NT2/D1 (cell line): ENCODE results near the gene ZBTB22.
A peak's percentile ranks its signal among the peaks of the same experiment; 100 is the strongest.

Experiments
- DNase-seq: peaks from one replicate; pipeline ENCODE4 v3.0.0-alpha.2; 2011; ENCODE audit warnings: low read depth, low spot score
- H3K27me3 ChIP-seq: 2 replicates; pipeline ENCODE4 v1.6.0; 2011; ENCODE audit warnings: mild to moderate bottlenecking; ENCODE audit not compliant: insufficient read length, insufficient read depth
- H3K36me3 ChIP-seq: 2 replicates; pipeline ENCODE4 v1.6.1; 2011; ENCODE audit warnings: mild to moderate bottlenecking, low read length, mixed read lengths; ENCODE audit not compliant: insufficient read depth, insufficient read length
- H3K4me1 ChIP-seq: 2 replicates; pipeline ENCODE4 v1.5.1; 2011; ENCODE audit not compliant: insufficient read depth, insufficient read length
- H3K4me3 ChIP-seq: 2 replicates; pipeline ENCODE4 v1.5.1; 2011; ENCODE audit warnings: low read depth; ENCODE audit not compliant: insufficient read length
- H3K9ac ChIP-seq: 2 replicates; pipeline ENCODE4 v1.6.0; 2011; ENCODE audit warnings: low read depth; ENCODE audit not compliant: insufficient read length
- H3K9me3 ChIP-seq: 2 replicates; pipeline ENCODE4 v1.5.1; 2011; ENCODE audit warnings: mild to moderate bottlenecking, low read length; ENCODE audit not compliant: insufficient read depth
- SUZ12 ChIP-seq: IDR thresholded peaks from 2 replicates; pipeline ENCODE4 v1.6.1; 2011; ENCODE audit not compliant: insufficient read length, insufficient read depth; ENCODE audit errors: extremely low read depth
- YY1 ChIP-seq: IDR thresholded peaks from 2 replicates; pipeline ENCODE4 v1.6.1; 2011; ENCODE audit not compliant: insufficient read length, insufficient read depth
- ZNF274 ChIP-seq: IDR thresholded peaks from 2 replicates; pipeline ENCODE4 v1.6.1; 2011; ENCODE audit warnings: mild to moderate bottlenecking, low read depth, low read length

Gene ZBTB22

GRCh38 chr6:33297406-33297955 is 20.1 kb downstream of the ZBTB22 start:
- Histone ChIP-seq H3K9ac (peak overlapping the region; percentile 70), H3K9me3 (no peaks in the 10 kb centered on the region), H3K4me1 (peaks cover 4% of the 10 kb centered on the region), H3K36me3 (peaks cover 20% of the 10 kb centered on the region), H3K4me3 (peak overlapping the region; percentile 50), H3K27me3 (no peaks in the 10 kb centered on the region)
- TF ChIP-seq ZNF274 = no peak
- TF ChIP-seq SUZ12 = no peak
- no peak for TF ChIP-seq YY1
- no peak for DNase-seq

DNA sequence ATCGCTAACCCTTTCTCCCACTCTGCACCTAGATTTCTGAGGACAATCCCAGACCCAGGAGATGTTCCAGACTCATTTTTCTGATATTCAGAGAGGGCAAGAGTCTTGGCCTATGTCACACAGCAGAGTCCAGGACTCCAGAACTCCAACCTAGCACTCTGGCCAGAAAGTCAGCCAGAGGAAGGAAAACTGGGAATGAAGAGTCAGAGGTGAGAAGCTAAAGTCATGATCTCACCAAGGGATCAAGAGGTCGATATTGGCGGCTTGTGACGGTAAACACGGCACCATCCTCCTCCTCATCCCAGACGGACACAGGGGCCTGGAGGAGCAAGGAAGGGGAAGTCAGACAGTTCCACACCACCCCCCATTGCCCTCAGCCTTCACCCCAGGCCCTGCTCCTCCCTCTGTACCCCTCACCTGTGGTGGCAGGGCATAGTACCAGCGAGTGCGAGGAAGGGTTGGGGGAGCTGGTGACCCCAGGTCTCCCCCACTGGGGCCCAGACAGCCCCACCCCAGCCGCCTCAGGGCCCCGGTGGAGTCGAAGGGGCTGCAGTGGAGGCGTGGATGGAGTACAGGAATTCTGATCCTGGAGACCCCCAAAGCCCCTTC is 20.6 kb downstream of the ZBTB22 start:
- H3K4me3 ChIP-seq = peak overlapping the region; percentile 50
- H3K36me3 ChIP-seq = peaks cover 23% of the 10 kb centered on the region
- peak overlapping the region; percentile 70 for H3K9ac ChIP-seq

DNA sequence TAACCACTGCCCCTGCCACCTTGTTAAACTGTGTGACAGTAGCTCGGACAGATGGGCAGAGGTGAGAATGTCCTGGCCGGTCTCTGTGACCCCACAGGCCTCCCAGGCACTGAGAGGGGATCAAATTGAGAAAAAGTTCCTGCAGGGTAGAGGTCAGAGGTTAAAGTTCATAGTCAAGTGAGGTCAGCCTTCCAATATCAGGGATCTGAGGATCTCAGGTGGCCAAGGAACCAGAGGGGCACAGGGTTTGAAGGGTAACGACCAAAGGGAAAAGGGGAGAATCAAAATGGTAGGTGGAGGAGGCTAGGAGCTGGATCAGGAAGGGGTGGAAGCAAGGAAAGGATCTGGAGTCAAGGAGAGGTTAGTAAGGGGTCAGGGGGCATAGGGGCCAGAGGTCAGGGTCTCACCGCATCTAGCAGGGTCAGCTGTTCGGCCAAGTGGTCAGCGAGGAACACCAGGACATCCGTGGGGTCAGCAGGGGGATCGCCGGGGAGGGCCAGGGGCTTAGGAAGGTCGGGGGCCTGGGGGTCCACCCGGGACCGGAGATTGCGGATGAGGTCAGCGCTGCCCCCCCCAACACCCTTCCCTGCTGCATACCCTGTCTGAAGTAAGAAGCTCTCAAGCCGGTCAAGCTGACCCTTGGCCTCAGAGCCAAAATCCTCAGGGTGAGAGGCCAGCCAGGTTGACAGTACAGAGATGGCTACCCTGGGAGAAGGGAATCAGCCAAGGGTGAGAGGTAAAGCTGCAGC is 21.7 kb downstream of the ZBTB22 start:
- peaks cover 28% of the 10 kb centered on the region for H3K36me3 ChIP-seq
- H3K4me1 ChIP-seq = peaks cover 4% of the 10 kb centered on the region
- H3K4me3 ChIP-seq = no peak overlapping the region
- no peak for DNase-seq
- TF ChIP-seq SUZ12 (no peak), ZNF274 (no peak), YY1 (no peak)
- H3K27me3 ChIP-seq = no peaks in the 10 kb centered on the region
- no peaks in the 10 kb centered on the region for H3K9me3 ChIP-seq
- peak overlapping the region; percentile 42 for H3K9ac ChIP-seq

More for the DNA sequence above, 20.6 kb downstream of the ZBTB22 start:
- Histone ChIP-seq H3K27me3 (no peaks in the 10 kb centered on the region), H3K9me3 (no peaks in the 10 kb centered on the region), H3K4me1 (peaks cover 4% of the 10 kb centered on the region)
- DNase-seq = no peak
- TF ChIP-seq ZNF274 = no peak

DNA sequence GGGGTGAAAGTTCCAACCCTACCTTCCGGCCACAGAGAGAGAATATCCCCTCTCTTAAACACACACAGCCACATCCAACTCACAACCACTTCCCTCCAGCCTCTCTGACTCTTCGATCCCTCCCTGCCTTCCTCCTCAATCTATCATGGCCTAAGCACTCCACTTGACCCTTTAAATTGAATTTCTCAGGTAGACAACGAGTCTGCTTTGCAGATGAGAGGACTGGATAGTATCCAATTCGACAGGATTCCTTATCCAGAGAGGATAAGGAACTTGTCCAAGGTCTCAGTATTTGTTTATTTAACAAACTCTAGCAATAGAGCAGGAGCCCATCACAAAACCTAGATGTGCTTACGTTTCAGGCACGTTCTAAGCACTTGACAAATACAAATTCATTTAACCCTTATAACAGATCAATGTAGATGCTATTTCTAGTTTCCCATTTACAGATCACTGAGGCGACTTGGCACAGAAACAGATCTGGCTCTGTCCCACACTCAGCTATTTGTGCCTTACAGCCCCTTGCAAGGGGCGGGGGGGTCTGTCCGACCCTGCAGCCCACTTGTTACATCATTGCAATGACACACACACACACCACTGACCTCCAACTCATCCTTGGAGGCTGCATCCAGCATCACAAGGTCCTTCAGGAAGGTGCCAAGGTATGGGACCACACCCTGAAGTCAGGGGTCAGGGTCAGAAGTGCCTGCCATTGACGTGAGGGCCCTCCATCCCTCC is 23.3 kb downstream of the ZBTB22 start:
- Histone ChIP-seq H3K9ac (no peak overlapping the region), H3K36me3 (peaks cover 37% of the 10 kb centered on the region), H3K9me3 (no peaks in the 10 kb centered on the region), H3K4me1 (peaks cover 4% of the 10 kb centered on the region), H3K4me3 (no peak overlapping the region), H3K27me3 (no peaks in the 10 kb centered on the region)
- no peak for TF ChIP-seq YY1
- no peak for TF ChIP-seq SUZ12
- TF ChIP-seq ZNF274 = no peak
- no peak for DNase-seq

DNA sequence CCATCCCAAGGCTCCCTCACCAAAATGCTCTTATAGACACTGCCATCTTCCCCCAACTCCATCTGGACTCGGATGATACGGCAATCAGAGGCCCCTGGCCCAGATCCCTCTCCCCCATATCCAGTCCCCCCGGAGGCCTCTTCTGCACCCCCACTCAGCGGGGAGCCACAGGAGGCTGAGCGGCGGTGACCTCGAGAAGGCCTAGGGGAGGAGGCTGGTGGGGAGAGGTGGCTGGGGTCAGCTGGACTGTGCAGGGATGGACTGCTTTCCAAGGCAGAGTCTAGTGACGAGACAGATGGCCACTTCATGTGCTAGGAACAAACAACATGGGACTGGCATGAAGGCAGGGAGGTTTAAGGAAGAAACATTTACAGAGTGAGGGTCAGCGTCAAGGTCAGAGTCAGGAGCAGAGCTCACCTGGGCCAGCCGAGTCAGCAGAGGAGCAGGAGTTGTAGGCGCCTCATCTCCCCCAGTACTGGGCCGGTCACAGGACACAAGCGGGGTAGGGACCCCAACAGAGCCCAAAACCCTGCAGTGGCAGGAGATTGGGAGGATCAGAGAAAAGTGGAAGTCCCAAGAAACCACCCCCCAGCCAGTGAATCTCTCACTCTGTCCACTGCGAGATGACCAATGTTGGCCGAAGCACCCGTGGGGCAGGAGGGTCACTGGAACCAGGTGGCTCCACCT is 24.4 kb downstream of the ZBTB22 start:
- DNase-seq = no peak
- H3K9ac ChIP-seq = no peak overlapping the region
- no peaks in the 10 kb centered on the region for H3K9me3 ChIP-seq
- TF ChIP-seq SUZ12 = no peak
- TF ChIP-seq YY1 = no peak
- no peak for TF ChIP-seq ZNF274
- H3K27me3 ChIP-seq = no peaks in the 10 kb centered on the region
- peaks cover 41% of the 10 kb centered on the region for H3K36me3 ChIP-seq
- H3K4me3 ChIP-seq = no peak overlapping the region
- H3K4me1 ChIP-seq = peaks cover 4% of the 10 kb centered on the region

DNA sequence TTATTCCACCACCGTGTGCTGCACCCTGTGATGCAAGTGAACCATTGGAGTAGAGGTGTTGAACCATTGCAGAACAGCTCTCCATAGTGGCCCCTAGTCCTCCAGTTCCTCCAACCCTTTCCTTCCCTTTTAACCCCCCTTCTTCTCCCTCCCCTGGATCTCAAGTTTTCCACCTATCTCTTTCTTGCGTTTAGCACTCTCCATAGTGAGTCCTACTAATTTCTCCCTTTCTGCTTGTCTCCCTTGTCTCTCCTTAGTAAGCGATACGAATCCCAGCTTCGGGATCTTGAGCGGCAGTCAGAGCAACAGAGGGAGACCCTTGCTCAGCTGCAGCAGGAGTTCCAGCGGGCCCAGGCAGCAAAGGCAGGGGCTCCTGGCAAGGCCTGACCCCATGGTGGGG is 27.1 kb downstream of the ZBTB22 start:
- no peaks in the 10 kb centered on the region for H3K9me3 ChIP-seq
- no peak for DNase-seq
- TF ChIP-seq YY1 (no peak), ZNF274 (no peak), SUZ12 (no peak)
- peak overlapping the region; percentile 97 for H3K9ac ChIP-seq
- H3K36me3 ChIP-seq = peaks cover 60% of the 10 kb centered on the region
- peak overlapping the region; percentile 93 for H3K4me3 ChIP-seq
- no peaks in the 10 kb centered on the region for H3K27me3 ChIP-seq
- H3K4me1 ChIP-seq = peaks cover 2% of the 10 kb centered on the region
